Endodermal cell (in vitro differentiated cells): Measurements from ENCODE around the gene C19orf47. TPM values are rescaled to one million over a fixed set of nuclear protein-coding genes. Genes with fewer than 3 reads are reported as not detected.
A peak's percentile ranks its signal among the peaks of the same experiment; 100 is the strongest.

Experiments
- DNase-seq: peaks from one replicate; pipeline ENCODE4 v3.0.0-alpha.2; 2017
- H3K27ac ChIP-seq: 2 replicates; pipeline ENCODE4 v1.5.1; 2013; ENCODE audit warnings: mild to moderate bottlenecking, low read depth, low read length, moderate library complexity
- H3K27me3 ChIP-seq: 2 replicates; pipeline ENCODE4 v1.6.1; 2013; ENCODE audit warnings: mild to moderate bottlenecking, low read length, moderate library complexity; ENCODE audit not compliant: insufficient read depth, control insufficient read depth, poor library complexity, severe bottlenecking
- H3K36me3 ChIP-seq: 2 replicates; pipeline ENCODE4 v1.7.0; 2013; ENCODE audit warnings: mild to moderate bottlenecking, low read length, moderate library complexity; ENCODE audit not compliant: control insufficient read depth, insufficient read depth
- H3K4me1 ChIP-seq: one replicate; pipeline ENCODE4 v1.7.0; 2013; ENCODE audit warnings: low read length; ENCODE audit not compliant: control insufficient read depth, insufficient read depth
- H3K4me3 ChIP-seq: 2 replicates; pipeline ENCODE4 v1.5.1; 2013; ENCODE audit warnings: mild to moderate bottlenecking, low read length, moderate library complexity
- H3K9ac ChIP-seq: 2 replicates; pipeline ENCODE4 v1.6.1; 2013; ENCODE audit warnings: mild to moderate bottlenecking, low read length, moderate library complexity; ENCODE audit not compliant: poor library complexity, severe bottlenecking; ENCODE audit errors: extremely low read depth
- H3K9me3 ChIP-seq: 2 replicates; pipeline ENCODE4 v1.6.1; 2013; ENCODE audit warnings: mild to moderate bottlenecking, low read length, moderate library complexity; ENCODE audit not compliant: control insufficient read depth
- H3K27ac Mint-ChIP-seq: 2 replicates; pipeline ENCODE4 v1.8.0; 2020; ENCODE audit warnings: mixed read lengths
- H3K27me3 Mint-ChIP-seq: 2 replicates; pipeline ENCODE4 v1.8.0; 2021; ENCODE audit warnings: mild to moderate bottlenecking, mixed read lengths; ENCODE audit not compliant: insufficient read depth
- H3K36me3 Mint-ChIP-seq: 2 replicates; pipeline ENCODE4 v1.8.0; 2020; ENCODE audit warnings: low read depth, mixed read lengths
- H3K4me1 Mint-ChIP-seq: 2 replicates; pipeline ENCODE4 v1.8.0; 2020; ENCODE audit warnings: mixed read lengths
- H3K4me3 Mint-ChIP-seq: 2 replicates; pipeline ENCODE4 v1.8.0; 2020; ENCODE audit warnings: mild to moderate bottlenecking, moderate library complexity, mixed read lengths
- H3K9me3 Mint-ChIP-seq: 2 replicates; pipeline ENCODE4 v1.8.0; 2020; ENCODE audit warnings: mild to moderate bottlenecking, mixed read lengths
- WGBS, 2 experiments: methylation state at CpG; one replicate each; pipeline versions ENCODE4 v1.1.5 to v1.1.7; 2013; ENCODE audit warnings: missing lambda C conversion rate in 2 of 2, mixed read lengths in 1 of 2; ENCODE audit not compliant: insufficient coverage in 1 of 2, insufficient read length in 1 of 2; 5-methylcytosine and 5-hydroxymethylcytosine counted together
- microRNA-seq: library from miRNA; unstranded; fragments of <30 nt; microRNA quantifications from one replicate; pipeline ENCODE4 v1.2.0, GENCODE V29; 2020; ENCODE audit warnings: borderline microRNAs expressed
- total RNA-seq, 2 donors: library from RNA; stranded (reverse); fragmentation: NEBNext Ultra II Directional in 1 of 2; extraction: Animal tissue kit (Norgen Biotek cat#: 25700) in 1 of 2; gene quantifications; 2 replicates in 1 of 2; 3 replicates in 1 of 2; pipeline ENCODE4 v1.2.1, GENCODE V29; 2021
- TF ChIP-seq, protein P1 (sequence below): fragments of 200-600 bp; sonication (generic); conservative IDR thresholded peaks from 2 replicates; pipeline ENCODE4 v1.5.0; 2021; ENCODE audit warnings: antibody characterized with exemption, mild to moderate bottlenecking

Gene C19orf47
- total RNA-seq, 2 donors from 2014 or later: 15.6 to 18.1 TPM

DNA sequence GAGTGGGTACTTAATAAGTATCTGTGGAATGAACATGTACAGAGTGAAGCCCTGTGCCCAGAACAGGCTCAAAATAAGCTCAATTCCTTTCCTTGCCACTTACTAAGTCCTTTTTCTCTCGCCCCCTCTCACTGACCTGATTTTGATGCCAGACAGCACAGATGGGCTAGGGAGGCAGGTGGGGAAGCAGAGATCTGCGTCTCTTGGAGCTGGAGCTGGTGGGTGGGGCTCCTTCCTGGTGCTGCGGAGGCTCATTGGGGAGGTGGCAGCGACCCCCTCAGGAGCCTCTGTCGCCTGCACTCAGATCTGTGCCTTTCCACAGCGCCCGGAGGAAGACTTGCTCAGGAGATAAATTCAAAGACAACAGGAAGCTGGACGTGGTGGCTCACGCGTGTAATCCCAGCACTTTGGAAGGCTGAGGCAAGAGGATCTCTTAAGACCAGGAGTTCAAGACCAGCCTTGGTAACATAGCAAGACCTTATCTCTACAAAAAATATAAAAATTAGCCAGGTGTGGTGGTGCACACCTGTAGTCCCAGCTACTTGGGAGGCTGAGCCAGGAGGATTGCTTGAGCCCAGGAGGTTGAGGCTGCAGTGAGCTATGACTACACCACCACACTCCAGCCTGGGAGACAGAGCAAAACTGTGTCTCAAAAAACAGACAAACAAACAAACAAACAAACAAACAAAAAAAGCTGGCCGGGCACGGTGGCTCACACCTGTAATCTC is 77.7 kb downstream of the C19orf47 start:
- WGBS, 2 experiments: 85 to 90% methylated on average over 10 to 12 of the region's 12 CpGs
- no peak overlapping the region for H3K4me3 ChIP-seq
- DNase-seq: peak; percentile 73
- TF ChIP-seq, protein P1, sequence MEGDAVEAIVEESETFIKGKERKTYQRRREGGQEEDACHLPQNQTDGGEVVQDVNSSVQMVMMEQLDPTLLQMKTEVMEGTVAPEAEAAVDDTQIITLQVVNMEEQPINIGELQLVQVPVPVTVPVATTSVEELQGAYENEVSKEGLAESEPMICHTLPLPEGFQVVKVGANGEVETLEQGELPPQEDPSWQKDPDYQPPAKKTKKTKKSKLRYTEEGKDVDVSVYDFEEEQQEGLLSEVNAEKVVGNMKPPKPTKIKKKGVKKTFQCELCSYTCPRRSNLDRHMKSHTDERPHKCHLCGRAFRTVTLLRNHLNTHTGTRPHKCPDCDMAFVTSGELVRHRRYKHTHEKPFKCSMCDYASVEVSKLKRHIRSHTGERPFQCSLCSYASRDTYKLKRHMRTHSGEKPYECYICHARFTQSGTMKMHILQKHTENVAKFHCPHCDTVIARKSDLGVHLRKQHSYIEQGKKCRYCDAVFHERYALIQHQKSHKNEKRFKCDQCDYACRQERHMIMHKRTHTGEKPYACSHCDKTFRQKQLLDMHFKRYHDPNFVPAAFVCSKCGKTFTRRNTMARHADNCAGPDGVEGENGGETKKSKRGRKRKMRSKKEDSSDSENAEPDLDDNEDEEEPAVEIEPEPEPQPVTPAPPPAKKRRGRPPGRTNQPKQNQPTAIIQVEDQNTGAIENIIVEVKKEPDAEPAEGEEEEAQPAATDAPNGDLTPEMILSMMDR: peak; percentile 54
- Mint-ChIP-seq H3K27me3 (no peaks in the 10 kb centered on the region), H3K27ac (peak overlapping the region; percentile 58), H3K36me3 (peaks cover 17% of the 10 kb centered on the region), H3K4me1 (peaks cover 27% of the 10 kb centered on the region), H3K9me3 (no peaks in the 10 kb centered on the region), H3K4me3 (no peak overlapping the region)
- H3K4me1 ChIP-seq: no peaks in the 10 kb centered on the region
- peaks cover 34% of the 10 kb centered on the region for H3K36me3 ChIP-seq
- no peaks in the 10 kb centered on the region for H3K27me3 ChIP-seq
- H3K9ac ChIP-seq: no peak overlapping the region
- no peak overlapping the region for H3K27ac ChIP-seq
- H3K9me3 ChIP-seq: no peaks in the 10 kb centered on the region

Small RNA genes lying within 50 kb of the gene (microRNA-seq; reads per million reads assigned to microRNA genes)
- gene MIR641 (7.0 reads per million, percentile 41 among the genes with 10 or more reads in this experiment), gene MIR6796 (not detected)

Other genes starting within 250 kb of the C19orf47 start
- 10 to 100 TPM; 35.2 to 39.3 TPM for gene MAP3K10, start 157.0 kb downstream of the C19orf47 start, total RNA-seq
- gene TTC9B, start 130.0 kb downstream of the C19orf47 start, total RNA-seq: not detected
- 1 to 10 TPM in 1 of 2 donors, under 1 TPM in 1; 0.73 to 1.4 TPM for gene CCNP, start 121.7 kb downstream of the C19orf47 start, total RNA-seq
- gene AKT2, start 63.1 kb downstream of the C19orf47 start, total RNA-seq: 100 to 1,000 TPM; 190 to 208 TPM
- gene PLD3, start 298 bp upstream of the C19orf47 start, total RNA-seq: 100 to 1,000 TPM; 177 to 240 TPM
- under 1 TPM in 1 of 2 donors, not detected in 1; 0.31 TPM for gene HIPK4, start 41.8 kb upstream of the C19orf47 start, total RNA-seq
- gene PRX, start 65.0 kb upstream of the C19orf47 start, total RNA-seq: 1 to 10 TPM; 3.3 to 6.4 TPM
- 1 to 10 TPM; 4.0 to 4.5 TPM for gene SERTAD1, start 77.6 kb upstream of the C19orf47 start, total RNA-seq
- 10 to 100 TPM; 47.7 to 62.6 TPM for gene SERTAD3, start 95.9 kb upstream of the C19orf47 start, total RNA-seq
- 10 to 100 TPM; 24.7 to 41.0 TPM for gene BLVRB, start 117.3 kb upstream of the C19orf47 start, total RNA-seq
- gene SPTBN4, start 118.6 kb upstream of the C19orf47 start, total RNA-seq: 1 to 10 TPM in 1 of 2 donors, under 1 TPM in 1; 0.79 to 2.0 TPM
- 100 to 1,000 TPM; 110 TPM for gene SHKBP1, start 228.5 kb upstream of the C19orf47 start, total RNA-seq